Uterus (tissue), 2 donors: ENCODE results near the gene JMY.

Source experiments
- POLR2A ChIP-seq, 2 donors: fragments of 450-650 bp; IDR thresholded peaks; one replicate each; pipeline ENCODE4 v1.6.1; 2016; ENCODE audit warnings: antibody characterized with exemption in 2 of 2, mild to moderate bottlenecking in 1 of 2, moderate library complexity in 1 of 2
- TF ChIP-seq, protein P1 (sequence below), 4 experiments: fragments of 200-600 bp in 2 of 4; fragments of 450-650 bp in 2 of 4; sonication (generic) in 2 of 4; IDR thresholded peaks; one replicate each; pipeline ENCODE4 v1.5.1; 2016 to 2019; ENCODE audit warnings: antibody characterized with exemption in 4 of 4, mild to moderate bottlenecking in 2 of 4, moderate library complexity in 1 of 4

DNA sequence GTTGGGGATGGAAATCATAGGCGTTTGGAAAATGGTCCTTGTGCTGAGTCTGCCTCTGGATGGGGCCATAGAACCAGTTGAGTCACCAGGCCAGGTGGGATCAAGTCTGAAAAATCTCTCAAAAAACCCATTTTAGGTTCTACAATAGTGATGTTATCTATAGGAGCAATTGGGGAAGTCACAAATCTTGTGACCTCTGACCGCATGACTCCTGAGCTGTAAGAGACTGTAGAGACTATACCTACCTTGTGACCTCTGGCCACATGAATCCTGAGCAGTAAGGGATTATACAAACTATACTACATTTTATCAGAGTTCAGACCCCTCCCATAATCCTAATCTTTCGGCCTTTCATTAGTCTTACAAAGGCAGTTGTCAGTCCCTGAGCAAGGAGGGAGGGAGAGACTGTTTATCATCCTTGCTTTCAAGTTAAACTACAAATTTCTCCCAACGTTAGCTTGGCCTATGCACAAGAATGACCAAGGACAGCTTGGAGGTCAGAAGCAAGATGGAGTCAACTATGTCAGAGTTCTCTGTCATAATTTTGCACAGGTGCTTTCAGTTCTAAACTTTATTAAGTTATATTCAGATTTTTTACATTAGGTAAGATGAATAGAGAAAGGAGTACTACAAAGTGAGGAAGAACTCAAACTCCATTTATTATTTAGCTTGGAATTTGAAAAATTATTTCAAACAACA is 11.5 kb upstream of the JMY start:
- TF ChIP-seq, protein P1, sequence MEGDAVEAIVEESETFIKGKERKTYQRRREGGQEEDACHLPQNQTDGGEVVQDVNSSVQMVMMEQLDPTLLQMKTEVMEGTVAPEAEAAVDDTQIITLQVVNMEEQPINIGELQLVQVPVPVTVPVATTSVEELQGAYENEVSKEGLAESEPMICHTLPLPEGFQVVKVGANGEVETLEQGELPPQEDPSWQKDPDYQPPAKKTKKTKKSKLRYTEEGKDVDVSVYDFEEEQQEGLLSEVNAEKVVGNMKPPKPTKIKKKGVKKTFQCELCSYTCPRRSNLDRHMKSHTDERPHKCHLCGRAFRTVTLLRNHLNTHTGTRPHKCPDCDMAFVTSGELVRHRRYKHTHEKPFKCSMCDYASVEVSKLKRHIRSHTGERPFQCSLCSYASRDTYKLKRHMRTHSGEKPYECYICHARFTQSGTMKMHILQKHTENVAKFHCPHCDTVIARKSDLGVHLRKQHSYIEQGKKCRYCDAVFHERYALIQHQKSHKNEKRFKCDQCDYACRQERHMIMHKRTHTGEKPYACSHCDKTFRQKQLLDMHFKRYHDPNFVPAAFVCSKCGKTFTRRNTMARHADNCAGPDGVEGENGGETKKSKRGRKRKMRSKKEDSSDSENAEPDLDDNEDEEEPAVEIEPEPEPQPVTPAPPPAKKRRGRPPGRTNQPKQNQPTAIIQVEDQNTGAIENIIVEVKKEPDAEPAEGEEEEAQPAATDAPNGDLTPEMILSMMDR (IDR thresholded peaks at IDR 0.05), result no peak
- TF ChIP-seq POLR2A (IDR thresholded peaks at IDR 0.05), result no peak
